ENCODE data around the gene CNOT6.

CNOT6 gene

DNA sequence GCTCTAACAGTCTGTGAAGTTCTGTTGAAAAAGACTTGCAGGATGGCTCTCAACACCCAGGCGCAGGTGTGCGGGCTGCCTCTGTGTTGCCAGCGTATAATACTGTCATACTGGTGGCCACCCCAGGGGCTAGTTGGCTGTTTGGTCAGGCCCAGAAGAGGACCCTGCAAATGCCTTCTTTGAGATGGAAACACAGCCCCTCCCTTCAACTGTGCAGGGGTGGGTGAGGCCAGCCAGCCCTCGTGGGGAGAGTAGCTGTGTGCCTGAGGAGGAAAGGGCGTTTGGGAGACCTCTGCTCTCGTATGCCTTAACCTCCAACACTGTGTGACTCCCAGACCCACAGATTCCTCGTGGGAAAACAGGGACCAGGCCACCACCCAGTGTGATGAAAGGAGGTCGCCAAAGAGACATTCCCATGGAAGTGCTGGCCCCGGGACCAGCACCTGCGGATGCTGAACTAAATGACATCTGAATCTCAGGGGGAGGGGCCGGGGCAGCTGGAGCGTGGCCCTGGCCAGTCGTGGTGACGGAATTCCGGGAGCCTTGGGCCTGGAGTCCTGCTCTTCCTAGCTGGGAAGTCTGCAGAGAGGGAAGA is 108.4 kb downstream of the CNOT6 start:
- peak; percentile 32 for DNase-seq

DNA sequence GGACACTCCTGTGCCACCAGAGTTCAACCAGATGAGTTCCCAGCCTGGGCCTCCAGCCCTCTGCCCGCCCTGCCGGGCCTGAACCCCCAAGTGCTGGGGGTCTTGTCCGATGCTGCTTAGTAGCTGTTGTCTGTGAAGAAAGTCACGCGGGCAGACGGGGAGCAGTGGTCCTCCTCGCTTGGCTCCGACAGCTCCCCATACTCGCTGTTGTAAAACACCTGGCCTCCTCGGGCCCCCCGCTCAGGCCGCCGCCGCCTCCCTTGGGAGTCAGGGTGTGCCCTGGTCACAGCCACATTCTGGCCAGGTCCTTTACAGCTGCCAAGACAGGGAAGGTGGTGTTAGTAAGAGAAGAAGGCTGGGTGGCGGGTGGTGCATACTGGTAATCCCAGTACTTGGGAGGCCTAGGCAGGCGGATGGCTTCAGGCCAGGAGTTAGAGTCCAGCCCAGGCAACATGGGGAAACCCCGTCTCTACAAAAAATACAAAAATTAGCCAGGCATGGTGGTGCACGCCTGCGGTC is 109.0 kb downstream of the CNOT6 start:
- DNase-seq, result no peak

DNA sequence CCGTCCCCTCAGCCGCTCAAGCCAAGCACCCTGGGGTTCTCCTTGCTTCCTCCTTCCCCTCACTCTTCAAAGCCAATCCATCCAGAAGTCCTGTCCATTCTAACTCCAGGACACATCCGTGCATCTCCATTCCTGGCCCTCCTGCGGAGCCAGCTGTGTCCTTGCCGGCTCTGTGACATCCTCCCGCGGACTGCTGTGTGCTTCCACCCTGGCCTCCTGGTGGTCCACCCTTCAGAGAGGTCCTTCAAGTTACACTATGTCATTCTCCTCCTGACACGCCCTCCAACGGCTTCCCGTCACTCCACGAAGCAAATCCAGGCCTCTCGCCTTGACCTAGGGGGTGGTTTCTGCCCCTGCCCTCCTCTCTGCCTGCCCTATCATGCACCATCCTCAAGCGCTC is 110.1 kb downstream of the CNOT6 start:
- no peak for DNase-seq

DNA sequence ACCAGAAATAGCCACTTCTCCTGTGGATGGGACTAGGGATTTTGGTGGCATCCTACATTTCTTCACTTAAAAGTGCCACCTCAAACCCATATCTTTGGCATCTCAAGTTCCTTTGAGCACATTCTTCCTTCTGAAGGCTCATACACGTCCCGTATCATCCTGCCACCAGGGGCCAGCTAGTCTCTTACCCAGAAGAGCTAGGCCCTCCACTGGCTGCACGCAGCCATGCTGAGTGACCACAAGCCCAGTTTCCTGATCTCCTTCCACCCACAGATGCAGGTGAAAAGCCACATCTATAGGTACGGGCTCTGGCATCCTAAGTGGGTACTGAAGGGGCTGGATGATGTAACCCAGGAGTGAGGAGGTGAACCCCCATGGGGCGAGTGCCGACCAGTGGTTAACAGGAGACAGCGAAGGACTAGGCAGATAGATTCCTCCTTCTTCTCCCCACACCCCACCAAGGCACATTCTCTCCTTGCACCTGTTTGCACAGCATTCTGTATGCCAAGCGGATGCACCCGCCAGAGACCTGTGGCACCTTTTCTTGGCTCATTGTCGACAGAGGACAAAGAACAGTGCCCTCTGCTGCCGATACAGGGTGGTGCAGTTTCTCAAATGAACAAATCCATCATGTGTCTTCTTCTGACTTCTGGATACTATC is 111.5 kb downstream of the CNOT6 start:
- DNase-seq, result no peak

DNA sequence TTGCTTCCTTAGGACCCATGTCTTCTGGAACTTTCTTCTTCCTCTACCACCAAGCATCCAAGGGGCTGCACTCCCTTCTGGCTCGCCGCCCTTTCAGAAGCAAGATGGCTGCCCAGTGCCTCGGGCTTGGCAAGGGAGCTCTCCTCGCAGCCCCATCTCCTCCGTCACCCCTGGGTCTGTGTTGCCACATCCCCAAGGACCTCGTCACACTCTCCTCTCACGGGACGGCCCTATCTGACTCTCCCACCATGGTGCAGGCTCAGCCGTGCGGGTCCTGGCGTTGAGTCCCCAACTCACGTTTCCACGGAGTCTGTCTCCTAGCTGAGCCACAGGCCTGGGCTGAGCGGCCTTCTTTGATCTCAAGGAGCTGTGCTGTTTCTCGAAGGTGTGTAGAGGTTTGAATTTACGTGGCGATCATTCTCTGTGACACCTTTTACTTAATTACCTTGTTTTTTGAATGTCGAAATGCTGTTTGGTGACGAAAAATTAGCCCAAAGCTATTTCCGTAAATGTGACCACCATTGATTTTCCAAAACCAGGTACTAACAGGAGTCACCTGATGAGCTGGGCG is 112.1 kb downstream of the CNOT6 start:
- no peak for DNase-seq

DNA sequence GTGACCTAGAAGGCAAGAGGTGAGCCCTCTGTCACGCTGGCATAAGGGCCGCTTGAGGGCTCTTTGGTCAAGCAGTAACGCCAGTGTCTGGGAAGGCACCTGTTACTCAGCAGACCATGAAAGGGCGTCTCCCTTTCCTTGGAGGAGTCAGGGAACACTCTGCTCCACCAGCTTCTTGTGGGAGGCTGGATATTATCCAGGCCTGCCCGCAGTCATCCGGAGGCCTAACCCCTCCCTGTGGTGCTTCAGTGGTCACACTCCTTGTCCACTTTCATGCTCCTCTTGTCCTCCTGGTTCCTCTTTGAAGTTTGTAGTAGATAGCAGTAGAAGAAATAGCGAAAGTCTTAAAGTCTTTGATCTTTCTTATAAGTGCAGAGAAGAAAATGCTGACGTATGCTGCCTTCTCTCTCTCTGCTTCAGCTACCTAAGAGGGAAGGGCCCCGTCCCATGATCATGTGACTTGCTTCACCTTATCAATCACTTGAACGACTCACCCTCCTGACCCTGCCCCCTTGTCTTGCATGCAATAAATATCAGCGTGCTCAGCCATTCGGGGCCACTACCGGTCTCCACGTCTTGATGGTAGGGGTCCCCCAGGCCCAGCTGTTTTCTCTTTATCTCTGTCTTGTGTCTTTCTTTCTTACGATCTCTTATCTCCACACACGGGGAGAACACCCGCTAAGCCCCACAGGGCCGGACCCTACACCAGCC is 113.8 kb downstream of the CNOT6 start:
- DNase-seq, result no peak

DNA sequence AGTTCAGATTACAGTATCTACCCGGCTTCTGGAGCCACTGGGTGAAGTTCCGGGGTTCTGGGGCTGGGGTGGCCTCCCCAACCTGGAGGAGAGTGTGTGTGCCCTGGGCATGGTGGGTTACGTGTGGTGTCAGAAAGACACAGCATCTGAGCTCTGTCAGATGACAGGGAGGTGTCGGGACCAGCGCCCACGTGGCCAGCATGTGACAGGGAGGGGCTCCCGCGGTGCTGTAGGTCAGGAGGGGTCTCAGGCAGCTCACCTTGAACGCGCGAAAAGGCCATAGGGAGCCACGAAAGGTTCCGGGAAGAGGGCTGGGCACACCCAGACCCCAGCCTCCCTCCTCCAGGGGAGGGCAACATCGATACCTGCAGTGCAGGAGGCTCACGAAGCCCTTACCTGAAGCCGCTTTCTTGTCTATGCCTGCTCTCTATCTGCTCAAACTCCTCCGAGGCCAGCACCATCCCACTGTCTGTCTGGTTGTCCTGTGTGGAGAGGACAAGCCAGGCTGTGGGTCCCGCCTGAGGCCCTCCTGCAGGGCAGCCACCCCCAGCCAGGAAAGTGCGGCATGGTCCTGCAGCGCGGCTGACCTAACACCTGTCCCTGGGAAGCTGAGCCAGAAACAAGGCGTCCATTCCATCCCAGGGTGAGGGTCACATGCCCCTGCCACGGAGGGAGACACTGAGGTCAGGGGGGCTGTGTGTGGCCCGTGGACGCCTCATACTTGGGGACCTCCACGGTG is 114.6 kb downstream of the CNOT6 start:
- no peak for DNase-seq

DNA sequence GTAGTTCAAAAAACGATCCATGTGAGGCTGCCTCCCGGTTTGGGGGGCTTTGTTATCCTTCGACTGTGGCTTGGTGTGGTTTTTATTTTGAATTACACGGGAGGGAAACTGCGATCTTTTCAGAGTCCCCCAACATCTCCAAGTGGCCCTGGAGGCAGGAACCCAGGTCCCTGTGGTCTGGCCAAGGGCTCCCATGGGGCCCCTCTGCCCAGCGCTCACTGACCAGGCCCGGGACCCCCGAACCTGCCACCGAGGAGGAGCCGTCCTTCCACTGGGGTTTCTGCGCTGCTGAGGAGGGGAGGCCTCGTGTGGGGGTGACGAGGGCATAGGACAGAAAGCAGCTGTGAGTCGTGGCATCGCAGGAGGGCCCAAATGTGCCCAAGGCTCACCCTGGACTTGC is 115.2 kb downstream of the CNOT6 start:
- DNase-seq, result no peak

DNA sequence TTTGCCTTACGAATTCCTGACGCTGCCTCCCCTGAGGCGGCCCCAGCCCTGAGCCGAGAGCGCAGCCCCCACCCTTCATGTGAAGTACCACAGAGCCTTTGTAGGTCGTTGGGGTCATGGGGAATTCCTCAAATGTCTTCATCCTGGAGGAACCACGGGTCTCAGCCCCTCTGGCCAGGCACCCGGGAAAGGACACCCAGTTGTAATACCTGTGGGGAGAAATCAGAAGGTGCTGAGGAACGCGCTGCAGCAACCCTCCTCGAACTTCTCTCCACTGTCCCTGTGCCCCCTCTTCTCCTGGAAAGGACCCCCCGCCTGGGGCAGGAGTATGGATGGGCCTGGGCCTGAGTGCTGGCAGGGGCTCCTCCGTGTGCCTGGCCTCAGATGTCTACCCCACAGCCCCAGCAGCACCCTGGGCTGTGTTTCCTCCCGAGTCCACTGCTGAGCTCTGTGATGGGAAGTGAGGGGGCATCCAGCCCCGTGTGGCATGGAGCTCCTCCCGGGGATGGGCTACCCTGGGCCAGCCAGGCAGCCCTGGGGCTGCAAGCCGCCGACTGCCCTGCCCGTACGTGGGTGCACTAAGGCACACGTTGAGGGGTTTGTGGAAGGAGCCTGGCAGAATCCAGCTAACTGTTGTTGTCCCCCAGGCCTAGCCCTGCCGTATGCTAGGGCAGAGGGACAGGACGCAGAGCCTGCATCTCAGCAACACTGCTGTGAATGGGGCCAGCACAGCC is 115.8 kb downstream of the CNOT6 start:
- no peak for DNase-seq

DNA sequence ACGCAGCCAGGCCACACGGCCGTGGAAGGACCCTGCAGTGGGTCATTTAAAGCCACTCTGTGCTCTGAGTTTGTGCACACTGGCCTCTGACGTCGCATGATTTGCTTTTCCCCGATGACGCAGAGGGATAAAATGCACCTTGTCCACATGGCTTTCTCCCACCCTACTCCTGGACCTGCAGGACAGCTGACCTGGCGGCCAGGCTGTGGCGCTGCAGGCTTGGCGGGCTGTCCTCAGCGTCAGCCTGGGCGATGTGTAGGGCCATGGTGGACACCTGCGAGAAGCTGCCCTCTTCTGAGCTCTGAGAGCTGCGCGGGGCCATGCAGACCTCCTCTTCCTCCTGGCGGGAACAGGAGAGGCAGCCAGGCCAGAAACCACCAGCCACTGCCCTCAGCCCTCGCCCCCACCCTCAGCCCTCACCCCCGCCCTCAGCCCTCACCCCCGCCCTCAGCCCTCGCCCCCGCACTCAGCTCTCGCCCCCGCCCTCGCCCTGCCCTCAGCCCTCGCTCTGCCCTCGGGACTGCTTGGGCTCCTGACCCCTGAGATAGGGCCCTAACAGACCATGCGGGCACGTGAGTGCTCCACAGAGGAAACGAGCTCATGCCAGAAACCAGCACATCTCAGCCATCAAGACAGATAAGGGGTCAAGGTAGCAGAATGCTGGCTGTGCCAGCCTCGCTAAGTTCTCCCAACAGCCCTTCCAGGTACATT is 117.1 kb downstream of the CNOT6 start:
- DNase-seq, result no peak

DNA sequence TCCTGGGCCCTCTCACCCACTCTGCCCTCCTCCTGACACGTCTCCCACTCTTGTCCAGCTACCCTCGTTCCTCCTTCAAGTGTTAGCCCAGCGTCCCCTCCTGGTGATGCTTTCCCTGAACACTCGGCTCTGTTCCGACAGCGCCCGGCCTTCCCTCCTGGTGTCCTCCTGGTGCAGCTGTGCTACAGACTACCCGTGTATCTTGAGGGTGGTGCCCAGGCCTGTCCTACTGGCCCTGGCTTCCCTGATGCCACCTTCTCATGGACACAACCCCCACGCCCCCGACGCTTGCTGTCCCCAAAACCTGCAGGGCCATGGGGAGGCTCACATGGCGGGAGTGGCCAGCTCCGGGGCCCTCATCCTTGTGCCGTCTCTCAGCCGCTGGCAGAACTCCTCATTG is 118.5 kb downstream of the CNOT6 start:
- DNase-seq, result no peak

DNA sequence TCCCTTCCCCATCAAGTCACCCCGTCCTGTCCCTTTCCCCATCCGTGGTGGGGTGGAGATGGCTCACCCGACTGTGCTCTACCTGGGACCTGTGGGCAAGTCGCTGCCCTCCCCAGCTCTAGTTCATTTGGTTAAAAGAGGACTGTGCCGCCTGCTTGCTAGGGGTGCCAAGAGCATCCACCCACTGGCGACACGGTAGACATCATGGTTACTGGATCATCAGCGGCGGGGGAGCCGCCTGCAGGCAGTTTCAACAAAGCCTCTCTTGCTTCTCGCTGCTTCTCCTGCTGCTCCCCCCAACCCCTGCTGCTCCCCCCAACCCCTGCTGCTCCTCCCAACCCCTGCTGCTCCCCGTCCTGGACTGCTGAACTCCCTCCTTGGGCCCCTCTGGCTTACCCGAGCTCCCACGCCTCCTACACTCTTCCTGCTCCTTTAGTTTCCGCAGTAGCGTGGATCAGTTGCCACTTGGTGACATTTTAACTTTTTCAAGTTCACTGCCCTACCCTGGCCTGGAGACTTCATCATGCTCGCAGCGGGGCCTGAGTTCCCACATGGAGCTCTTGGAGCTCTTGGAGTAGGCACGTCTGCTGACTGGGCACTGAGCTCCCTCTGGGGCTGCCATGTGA is 119.1 kb downstream of the CNOT6 start:
- no peak for DNase-seq

DNA sequence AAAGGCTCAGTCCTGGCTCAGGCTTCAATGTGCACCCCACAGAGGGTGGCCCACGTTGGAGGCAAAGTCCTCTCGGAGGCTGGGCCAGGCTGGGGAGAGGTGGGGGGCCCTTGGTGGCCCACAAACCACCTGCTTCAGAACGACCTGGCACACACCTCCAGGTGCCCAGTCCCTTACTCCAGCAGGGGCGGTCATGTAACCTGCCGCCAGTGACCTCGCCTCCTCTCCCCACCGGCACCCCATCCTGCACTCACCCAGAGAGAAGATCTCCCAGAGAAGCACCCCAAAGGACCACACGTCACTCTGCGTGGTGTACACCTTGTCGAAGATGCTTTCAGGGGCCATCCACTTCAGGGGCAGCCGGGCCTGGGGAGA is 119.6 kb downstream of the CNOT6 start:
- DNase-seq, result no peak

DNA sequence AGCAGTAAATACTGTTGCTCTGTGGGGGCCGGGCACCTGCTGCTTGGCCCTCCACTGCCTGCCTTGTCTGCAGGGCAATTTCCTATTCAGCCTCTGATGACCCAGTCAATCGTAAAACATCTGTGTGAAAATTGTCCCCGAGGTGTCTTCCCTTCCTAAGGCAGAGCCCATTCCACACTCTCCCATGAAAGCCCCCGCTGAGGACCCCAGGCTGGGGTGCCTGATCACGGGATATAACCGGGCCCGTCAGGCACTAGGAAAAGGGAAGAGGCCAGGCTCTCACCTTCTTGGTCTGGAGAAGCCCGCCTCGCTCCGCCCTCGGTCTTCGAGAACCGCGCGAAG is 124.3 kb downstream of the CNOT6 start:
- no peak for DNase-seq

DNA sequence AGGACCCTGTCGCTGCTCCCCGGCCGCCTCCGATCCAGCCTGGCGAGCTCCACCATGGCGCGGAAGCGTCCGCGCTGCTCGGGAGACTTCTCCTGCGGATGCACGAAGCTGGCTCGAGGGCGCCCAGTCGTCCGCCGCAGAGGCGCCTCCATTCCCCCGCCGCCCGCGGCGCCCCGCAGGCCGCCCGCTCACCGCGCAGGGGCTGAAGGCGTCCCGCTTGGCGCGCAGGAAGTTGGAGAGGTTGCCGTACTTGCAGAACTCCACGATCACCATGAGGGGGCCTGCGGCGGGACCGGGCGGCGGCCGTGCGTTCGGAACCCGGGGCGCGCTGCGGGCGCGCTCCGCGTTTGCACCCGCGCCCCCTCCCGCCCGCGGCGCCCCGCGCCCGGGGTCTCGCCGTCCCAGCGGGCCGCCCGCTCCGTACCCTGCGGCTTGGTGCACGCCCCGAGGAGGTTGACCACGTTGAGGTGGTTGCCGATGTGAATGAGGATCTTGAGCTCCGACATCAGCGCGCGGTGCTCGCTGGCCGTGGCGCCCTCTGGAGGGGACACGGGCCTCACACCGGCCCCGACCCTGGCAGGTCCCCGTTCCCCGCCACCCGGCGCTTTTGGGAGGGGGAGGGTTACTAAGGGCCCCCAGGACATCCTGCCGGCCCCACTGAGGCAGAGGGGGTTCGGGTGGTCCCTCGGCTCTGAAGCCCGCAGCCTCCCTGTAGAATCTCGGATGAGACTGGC is 124.8 kb downstream of the CNOT6 start:
- peak; percentile 73 for DNase-seq

DNA sequence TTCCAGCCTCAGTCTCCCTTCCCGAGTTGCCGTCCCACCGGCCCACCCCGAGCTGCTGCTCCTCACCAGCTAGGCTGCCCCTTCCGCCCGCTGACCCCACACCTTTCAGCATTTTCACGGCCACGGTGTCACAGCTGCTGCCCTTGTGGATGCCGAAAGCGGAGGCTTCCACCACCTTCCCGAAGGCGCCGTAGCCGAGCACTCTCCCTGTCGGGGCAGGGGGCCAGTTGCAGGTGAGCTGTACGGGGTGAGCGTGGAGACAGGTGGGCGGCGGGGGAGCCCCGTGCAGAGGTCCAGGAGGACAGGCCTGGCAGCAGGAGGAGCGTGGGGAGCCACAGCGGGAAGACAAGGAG is 125.4 kb downstream of the CNOT6 start:
- no peak for DNase-seq

DNA sequence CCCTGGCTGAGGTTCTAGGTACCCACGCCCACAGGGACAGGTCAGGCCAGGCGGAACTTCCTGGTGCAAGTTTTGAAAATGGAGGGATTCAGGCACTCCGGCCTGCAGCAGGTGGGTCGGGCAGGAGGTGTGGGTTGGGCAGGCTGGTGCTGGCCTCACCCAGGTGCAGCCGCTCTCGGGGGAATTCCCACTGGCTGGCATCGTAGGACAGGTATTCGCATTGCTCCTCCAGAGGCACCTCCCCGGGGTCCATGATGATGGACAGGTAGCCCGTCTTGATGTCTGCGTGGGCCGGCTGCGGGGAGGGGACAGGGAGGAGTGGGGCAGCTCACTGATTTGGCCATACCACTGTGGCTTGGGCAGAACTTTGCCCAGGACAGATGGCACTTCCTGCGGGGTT is 125.8 kb downstream of the CNOT6 start:
- no peak for DNase-seq

DNA sequence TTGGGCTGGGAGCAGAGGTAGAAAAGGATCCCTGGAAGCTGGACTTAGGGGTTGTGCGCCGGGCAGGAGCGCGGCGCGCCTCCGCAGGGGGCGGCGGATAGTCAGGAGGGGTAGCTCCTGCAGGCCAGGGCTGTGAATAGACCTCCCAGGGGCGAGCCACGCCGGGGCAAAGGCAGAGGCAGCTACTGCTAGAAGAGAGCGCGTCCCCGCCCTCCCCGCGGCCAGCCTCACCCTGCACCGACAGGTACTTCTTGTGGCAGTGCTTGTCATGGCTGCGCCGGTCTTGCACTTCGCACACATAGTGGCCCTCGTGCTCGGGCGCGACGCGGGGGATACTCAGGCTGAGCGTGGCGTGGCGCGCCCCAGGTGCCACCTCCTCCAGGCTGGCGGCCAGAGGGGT is 127.1 kb downstream of the CNOT6 start:
- DNase-seq, result no peak

DNA sequence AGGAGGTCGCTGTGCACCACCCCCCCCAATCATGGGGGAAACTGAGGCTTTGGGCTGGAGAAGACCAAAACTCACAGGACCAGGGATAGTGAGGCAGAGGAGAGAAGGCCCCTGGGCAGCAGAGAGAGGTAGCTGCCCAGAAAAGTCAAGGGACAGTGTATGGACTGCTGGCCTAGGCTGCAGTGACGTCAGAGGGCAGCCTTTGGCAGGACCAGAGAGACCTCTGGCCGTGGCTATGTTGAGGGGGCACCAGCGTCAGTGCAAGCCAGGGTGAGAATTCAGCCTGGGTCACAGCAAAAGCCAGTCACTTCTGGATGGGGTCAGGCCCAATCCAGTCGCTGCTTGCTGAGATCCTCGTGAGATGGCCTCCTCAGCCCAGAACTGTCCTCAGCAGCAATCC is 128.7 kb downstream of the CNOT6 start:
- DNase-seq, result no peak

DNA sequence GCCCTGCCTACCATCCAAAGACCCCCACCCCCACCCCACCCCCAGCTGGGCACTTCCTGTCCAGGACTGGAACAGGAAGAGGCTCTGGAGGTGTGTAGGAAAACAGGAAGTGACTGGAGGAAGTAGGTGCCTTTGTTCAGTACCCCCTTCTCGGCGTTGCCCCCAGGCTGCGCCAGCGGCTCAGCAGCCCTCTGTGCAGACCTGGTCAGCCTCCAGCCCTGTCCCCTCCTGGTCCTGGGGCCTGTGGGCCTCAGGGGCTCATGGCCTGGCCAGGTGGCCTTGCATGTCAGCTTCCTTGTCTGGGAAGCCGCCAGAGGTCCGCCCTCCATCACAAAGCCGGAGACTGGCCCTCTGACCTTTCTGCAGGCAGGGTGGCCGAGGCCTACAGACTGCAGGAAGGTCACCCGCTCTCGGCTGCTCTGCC is 129.2 kb downstream of the CNOT6 start:
- DNase-seq, result no peak

DNA sequence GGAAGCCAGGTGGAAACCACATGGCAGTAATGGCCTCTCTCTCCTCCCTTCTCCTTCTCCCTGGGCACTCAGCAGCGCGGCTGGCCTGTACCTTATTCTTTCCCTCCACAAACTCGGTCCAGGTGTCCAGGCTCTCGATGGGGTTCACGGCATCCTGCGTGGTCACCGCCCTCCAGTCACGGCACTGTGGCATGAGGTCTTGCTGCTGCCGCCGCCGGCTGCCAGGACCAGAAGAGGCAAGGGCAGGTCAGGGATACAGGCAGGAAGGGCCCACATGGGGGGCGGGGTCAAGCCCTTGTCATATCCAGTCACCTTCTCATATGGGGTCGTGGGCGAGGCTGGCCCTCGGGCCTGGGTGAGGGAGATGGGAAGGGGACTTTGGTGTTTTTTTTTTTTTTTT is 129.7 kb downstream of the CNOT6 start:
- DNase-seq, result no peak

Data from right forelimb (tissue), 1 donor.